HepG2 (cell line): Measurements from ENCODE around the gene AGK. TPM values are rescaled to one million over a fixed set of nuclear protein-coding genes. Genes with fewer than 3 reads are reported as not detected.

Experiments
- ATF1 ChIP-seq: IDR thresholded peaks from 2 replicates; pipeline ENCODE4 v1.6.1; 2016; ENCODE audit warnings: mild to moderate bottlenecking, control low read depth
- CC2D1A ChIP-seq: sonication (generic); formaldehyde crosslinking; IDR thresholded peaks from 2 replicates; pipeline ENCODE4 v1.8.1; 2023; ENCODE audit warnings: mild to moderate bottlenecking, missing genetic modification reagents
- CHD2 ChIP-seq: IDR thresholded peaks from 2 replicates; pipeline ENCODE4 v1.6.1; 2011; ENCODE audit warnings: low read depth, low read length, improper control_type of control experiment
- EEA1 ChIP-seq: sonication (generic); formaldehyde crosslinking; IDR thresholded peaks from 2 replicates; pipeline ENCODE4 v1.5.1; 2020; ENCODE audit warnings: mild to moderate bottlenecking, missing genetic modification reagents, borderline replicate concordance
- ETV6 ChIP-seq: sonication (generic); formaldehyde crosslinking; conservative IDR thresholded peaks from 2 replicates; pipeline ENCODE4 v1.4.0; 2020; ENCODE audit warnings: missing genetic modification reagents
- HBP1 ChIP-seq: IDR thresholded peaks from 2 replicates; pipeline ENCODE4 v1.6.1; 2016; ENCODE audit warnings: low read depth, control low read depth
- HIC2 ChIP-seq: sonication (generic); formaldehyde crosslinking; IDR thresholded peaks from 2 replicates; pipeline ENCODE4 v1.9.0; 2022; ENCODE audit warnings: low read depth, missing genetic modification reagents
- KDM6A ChIP-seq: IDR thresholded peaks from 2 replicates; pipeline ENCODE4 v1.6.1; 2016; ENCODE audit warnings: low read depth
- NPAS2 ChIP-seq: sonication (generic); formaldehyde crosslinking; IDR thresholded peaks from 2 replicates; pipeline ENCODE4 v1.8.0; 2022; ENCODE audit warnings: mild to moderate bottlenecking, missing genetic modification reagents, borderline replicate concordance
- POLR2AphosphoS5 ChIP-seq: IDR thresholded peaks from 2 replicates; pipeline ENCODE4 v1.6.1; 2012; ENCODE audit warnings: low read depth, low read length
- PPARG ChIP-seq: conservative IDR thresholded peaks from 2 replicates; pipeline ENCODE4 v1.6.1; 2016; ENCODE audit warnings: missing biosample characterization, missing genetic modification reagents
- PRDM10 ChIP-seq: sonication (generic); formaldehyde crosslinking; IDR thresholded peaks from 2 replicates; pipeline ENCODE4 v1.4.0; 2020; ENCODE audit warnings: low read depth, missing genetic modification reagents
- SMC3 ChIP-seq: IDR thresholded peaks from 2 replicates; pipeline ENCODE4 v1.6.1; 2011; ENCODE audit warnings: low read length, improper control_type of control experiment
- SNAPC2 ChIP-seq: sonication (generic); formaldehyde crosslinking; IDR thresholded peaks from 2 replicates; pipeline ENCODE4 v1.8.1; 2022; ENCODE audit warnings: mild to moderate bottlenecking, missing genetic modification reagents
- SOX6 ChIP-seq, 2 experiments: fragments of 450-650 bp in 1 of 2; sonication (generic) in 1 of 2; formaldehyde crosslinking in 1 of 2; IDR thresholded peaks; 2 replicates each; pipeline versions ENCODE4 v1.4.0 to v1.6.1; 2017 to 2020; ENCODE audit warnings: antibody characterized with exemption in 1 of 2, mild to moderate bottlenecking in 1 of 2, missing genetic modification reagents in 1 of 2
- SP1 ChIP-seq, 2 experiments: fragments of 450-650 bp in 1 of 2; sonication (generic) in 1 of 2; formaldehyde crosslinking in 1 of 2; IDR thresholded peaks; 2 replicates each; pipeline versions ENCODE4 v1.4.0 to v1.6.1; 2016 to 2020; ENCODE audit warnings: missing genetic modification reagents in 1 of 2
- ZNF512 ChIP-seq: sonication (generic); formaldehyde crosslinking; IDR thresholded peaks from 2 replicates; pipeline ENCODE4 v1.4.0; 2020; ENCODE audit warnings: mild to moderate bottlenecking, missing genetic modification reagents
- ZNF546 ChIP-seq: sonication (generic); formaldehyde crosslinking; conservative IDR thresholded peaks from 2 replicates; pipeline ENCODE4 v1.8.1; 2023; ENCODE audit warnings: mild to moderate bottlenecking, missing genetic modification reagents
- ZNF564 ChIP-seq: sonication (generic); formaldehyde crosslinking; IDR thresholded peaks from 2 replicates; pipeline ENCODE4 v1.8.1; 2023; ENCODE audit warnings: mild to moderate bottlenecking, missing genetic modification reagents
- ZNF674 ChIP-seq: sonication (generic); formaldehyde crosslinking; IDR thresholded peaks from 2 replicates; pipeline ENCODE4 v1.5.0; 2020; ENCODE audit warnings: low read depth, mild to moderate bottlenecking, missing genetic modification reagents
- ZNF788 ChIP-seq: sonication (generic); formaldehyde crosslinking; IDR thresholded peaks from 2 replicates; pipeline ENCODE4 v1.5.0; 2020; ENCODE audit warnings: mild to moderate bottlenecking, missing genetic modification reagents, borderline replicate concordance
- polyA plus RNA-seq, 8 experiments: library from polyadenylated mRNA; depleted of rRNA in 3 of 8; stranded (reverse) in 7 of 8; unstranded in 1 of 8; fragments of >200 nt; fragmentation: Illumina TruSeq in 4 of 8; extraction: Trizol in 4 of 8; gene quantifications; 2 replicates each; pipeline versions ENCODE4 v1.2.1 to v1.2.3, GENCODE V29; 2011 to 2016; ENCODE audit warnings: low read depth in 4 of 8, missing spikeins in 1 of 8, mixed read lengths in 1 of 8; ENCODE audit not compliant: insufficient read depth in 1 of 8
- total RNA-seq, 5 experiments: library from RNA; depleted of rRNA; stranded (reverse); fragments of >200 nt; fragmentation: Illumina TruSeq; extraction: Trizol; gene quantifications; 2 replicates each; pipeline ENCODE4 v1.2.3, GENCODE V29; 2016; ENCODE audit warnings: low read depth in 1 of 5

The AGK gene
- total and polyA plus RNA-seq, 2 of the 13 experiments (the other 11 are each of a cell fraction or from before 2014, with no cell fraction given): 23.7 to 30.1 TPM

- no peak for TF ChIP-seq ZNF674
- TF ChIP-seq ATF1 (CRISPR knock-in tag): no peak
- peak; percentile 77; the same call in 1 of the 2 replicates for TF ChIP-seq HBP1 (CRISPR knock-in tag)
- no peak for TF ChIP-seq SMC3
- TF ChIP-seq ETV6 (CRISPR knock-in tag): 0 out of 2 replicates have a peak, but pooled peaks have one; percentile 47
- TF ChIP-seq ZNF512: no peak
- no peak for TF ChIP-seq SOX6 (IDR thresholded peaks at IDR 0.05)
- TF ChIP-seq SOX6 (CRISPR knock-in tag; IDR thresholded peaks at IDR 0.05): no peak
- no peak for TF ChIP-seq KDM6A
- no peak for TF ChIP-seq HIC2
- no peak for TF ChIP-seq PRDM10 (CRISPR knock-in tag)
- TF ChIP-seq ZNF788: peak; percentile 89; the same call in 1 of the 2 replicates
- TF ChIP-seq PPARG (CRISPR knock-in tag): 0 out of 2 replicates have a peak, but pooled peaks have one; percentile 37
- TF ChIP-seq EEA1 (CRISPR knock-in tag): no peak
- peak; percentile 69; the same call in 1 of the 2 replicates for TF ChIP-seq ZNF564 (CRISPR knock-in tag)
- peak; percentile 88 for TF ChIP-seq POLR2AphosphoS5
- no peak for TF ChIP-seq SNAPC2 (CRISPR knock-in tag)
- peak; percentile 90 for TF ChIP-seq ZNF546 (CRISPR knock-in tag)
- no peak for TF ChIP-seq SP1 (IDR thresholded peaks at IDR 0.05)
- peak; percentile 69; the same call in 1 of the 2 replicates for TF ChIP-seq SP1 (CRISPR knock-in tag; IDR thresholded peaks at IDR 0.05)
- TF ChIP-seq CHD2: no peak
- no peak for TF ChIP-seq NPAS2 (CRISPR knock-in tag)
- 0 out of 2 replicates have a peak, but pooled peaks have one; percentile 54 for TF ChIP-seq CC2D1A (CRISPR knock-in tag)
These were observed at the start of gene AGK (continued) for GRCh38 chr7:141551094-141551781.
